Measurements from ENCODE around the gene UTP20. TPM values are rescaled to one million over a fixed set of nuclear protein-coding genes. Genes with fewer than 3 reads are reported as not detected.

The UTP20 gene
- total and polyA plus RNA-seq, 8 donors = 1.3 to 8.1 (median 5.6) TPM

DNA sequence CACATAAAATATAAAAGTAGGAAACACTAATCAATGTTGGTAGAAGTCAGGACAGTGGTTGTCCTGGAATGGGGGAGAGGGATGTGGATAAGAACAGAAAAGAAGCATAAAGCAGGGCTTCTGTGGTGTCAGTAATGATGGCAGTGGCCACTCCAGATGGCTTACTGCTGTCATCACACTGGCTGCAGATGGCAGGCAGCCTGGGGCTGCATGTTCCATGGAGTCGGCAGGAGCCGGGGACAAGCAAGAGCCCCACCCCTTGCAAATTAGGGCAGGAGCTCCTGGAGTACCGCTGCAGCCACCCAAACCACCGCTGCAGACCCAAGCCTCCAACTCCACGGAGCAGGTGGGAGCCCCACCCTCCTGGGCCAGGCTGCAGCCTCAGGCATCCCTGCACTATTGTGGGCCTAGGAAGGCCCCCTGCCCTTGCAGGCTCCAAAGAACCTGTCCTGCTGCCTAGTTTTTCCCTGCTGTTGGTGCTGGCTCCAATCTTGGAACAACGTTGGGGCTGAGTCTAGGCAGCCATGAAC is 41.0 kb upstream of the UTP20 start:
- Histone ChIP-seq H3K27ac (no peak overlapping the region), H3K4me3 (no peak overlapping the region), H3K27me3 (no peaks in the 10 kb centered on the region), H3K36me3 (no peaks in the 10 kb centered on the region), H3K4me1 (no peaks in the 10 kb centered on the region), H3K9me3 (no peaks in the 10 kb centered on the region)
- whole genome bisulfite sequencing, 2 donors = 58 to 73% methylated on average over 6 of the region's 6 CpGs
- intact Hi-C loops (cut with DNase I) = no loop called here
- ATAC-seq = no peak
- no peak for FAIRE-seq
- DNase-seq = peak in 1 of 6 donors; percentile 41
- TF ChIP-seq, protein P1, sequence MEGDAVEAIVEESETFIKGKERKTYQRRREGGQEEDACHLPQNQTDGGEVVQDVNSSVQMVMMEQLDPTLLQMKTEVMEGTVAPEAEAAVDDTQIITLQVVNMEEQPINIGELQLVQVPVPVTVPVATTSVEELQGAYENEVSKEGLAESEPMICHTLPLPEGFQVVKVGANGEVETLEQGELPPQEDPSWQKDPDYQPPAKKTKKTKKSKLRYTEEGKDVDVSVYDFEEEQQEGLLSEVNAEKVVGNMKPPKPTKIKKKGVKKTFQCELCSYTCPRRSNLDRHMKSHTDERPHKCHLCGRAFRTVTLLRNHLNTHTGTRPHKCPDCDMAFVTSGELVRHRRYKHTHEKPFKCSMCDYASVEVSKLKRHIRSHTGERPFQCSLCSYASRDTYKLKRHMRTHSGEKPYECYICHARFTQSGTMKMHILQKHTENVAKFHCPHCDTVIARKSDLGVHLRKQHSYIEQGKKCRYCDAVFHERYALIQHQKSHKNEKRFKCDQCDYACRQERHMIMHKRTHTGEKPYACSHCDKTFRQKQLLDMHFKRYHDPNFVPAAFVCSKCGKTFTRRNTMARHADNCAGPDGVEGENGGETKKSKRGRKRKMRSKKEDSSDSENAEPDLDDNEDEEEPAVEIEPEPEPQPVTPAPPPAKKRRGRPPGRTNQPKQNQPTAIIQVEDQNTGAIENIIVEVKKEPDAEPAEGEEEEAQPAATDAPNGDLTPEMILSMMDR (IDR thresholded peaks at IDR 0.05) = no peak

- TF ChIP-seq, protein P1 (IDR thresholded peaks at IDR 0.05) = no peak
- DNase-seq (no peak), ATAC-seq (peak in 2 of 4 donors; percentile 47 to 78), FAIRE-seq (no peak)
- WGBS, 2 donors = 22 to 30% methylated on average over 2 of the region's 2 CpGs
- H3K4me1 ChIP-seq = no peaks in the 10 kb centered on the region
- H3K27ac ChIP-seq = peak overlapping the region in 1 of 4 donors; percentile 2
- no peaks in the 10 kb centered on the region for H3K36me3 ChIP-seq
- no peaks in the 10 kb centered on the region for H3K27me3 ChIP-seq
- H3K4me3 ChIP-seq = no peak overlapping the region
- H3K9me3 ChIP-seq = no peaks in the 10 kb centered on the region
- intact Hi-C loops (cut with DNase I) = no loop called here
Measured at GRCh38 chr12:101243074-101243473, 36.8 kb upstream of the UTP20 start.

DNA sequence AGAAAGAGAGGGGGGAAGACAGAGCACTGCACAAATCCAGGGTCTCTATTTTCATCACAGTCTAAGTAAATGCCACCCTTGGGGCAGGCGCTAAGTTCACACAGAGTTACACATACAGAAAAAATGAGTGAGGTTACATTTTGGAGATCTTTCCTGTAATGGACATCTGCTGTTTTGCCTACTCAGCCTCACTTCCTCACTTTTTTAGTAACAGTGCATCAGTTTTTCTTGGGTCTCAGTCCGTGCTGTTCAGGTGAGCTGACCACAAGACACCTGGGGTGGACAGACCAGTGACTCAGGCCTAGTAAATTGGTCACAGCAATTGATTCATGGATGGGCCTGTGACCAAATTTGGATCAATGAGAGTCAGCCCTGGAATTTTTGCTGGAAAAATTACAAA is 36.3 kb upstream of the UTP20 start:
- Histone ChIP-seq H3K27me3 (no peaks in the 10 kb centered on the region), H3K36me3 (no peaks in the 10 kb centered on the region), H3K4me3 (no peak overlapping the region), H3K27ac (peak overlapping the region in 1 of 4 donors; percentile 2), H3K9me3 (no peaks in the 10 kb centered on the region), H3K4me1 (no peaks in the 10 kb centered on the region)
- FAIRE-seq = no peak
- WGBS, 2 donors = 69 to 82% methylated on average over 2 of the region's 2 CpGs
- no peak for DNase-seq
- no peak for ATAC-seq
- intact Hi-C loops (cut with DNase I) = no loop called here
- TF ChIP-seq, protein P1 (IDR thresholded peaks at IDR 0.05) = no peak

DNA sequence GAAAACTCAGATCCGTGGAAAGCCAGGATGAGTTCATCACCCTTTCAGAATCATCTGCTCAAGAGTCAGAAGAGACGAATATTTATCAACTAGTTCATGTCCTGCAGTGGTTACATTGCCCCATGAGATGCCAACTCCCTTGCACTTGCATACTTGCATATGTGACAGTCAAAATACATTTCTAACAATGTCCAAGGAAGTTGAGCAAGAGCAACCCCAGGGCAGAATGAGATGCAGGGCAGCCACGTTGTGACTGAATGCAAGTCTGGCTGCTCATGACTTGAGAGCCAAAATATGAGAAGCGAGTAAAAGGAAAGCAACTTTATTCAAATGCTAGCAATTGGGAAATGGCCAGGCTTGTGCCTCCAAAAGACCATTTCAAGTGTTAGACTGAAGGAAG is 23.6 kb upstream of the UTP20 start:
- ATAC-seq (no peak), FAIRE-seq (no peak), DNase-seq (no peak)
- Histone ChIP-seq H3K27ac (no peak overlapping the region), H3K27me3 (no peaks in the 10 kb centered on the region), H3K4me1 (no peaks in the 10 kb centered on the region), H3K9me3 (no peaks in the 10 kb centered on the region), H3K36me3 (no peaks in the 10 kb centered on the region), H3K4me3 (no peak overlapping the region)
- TF ChIP-seq, protein P1 (IDR thresholded peaks at IDR 0.05) = no peak
- 48 to 62% methylated on average over 4 of the region's 4 CpGs for WGBS, 2 donors
- intact Hi-C loops (cut with DNase I) = no loop called here

- FAIRE-seq = no peak
- DNase-seq = no peak
- no peak overlapping the region for H3K4me3 ChIP-seq
- WGBS, 2 donors = 58 to 69% methylated on average over 4 of the region's 4 CpGs
- H3K27me3 ChIP-seq = no peaks in the 10 kb centered on the region
- no peaks in the 10 kb centered on the region for H3K4me1 ChIP-seq
- intact Hi-C loops (cut with DNase I) = no loop called here
- no peak overlapping the region for H3K27ac ChIP-seq
- H3K36me3 ChIP-seq = no peaks in the 10 kb centered on the region
- TF ChIP-seq, protein P1 (IDR thresholded peaks at IDR 0.05) = no peak
- no peaks in the 10 kb centered on the region for H3K9me3 ChIP-seq
- ATAC-seq = no peak
Measured at GRCh38 chr12:101257357-101257756, 22.5 kb upstream of the UTP20 start.

Measured in pancreas (tissue), 10 donors.